ENCODE data around the gene RPA4.
"Not testable (repeated sequence)": the region's sequence is repeated elsewhere in the genome, so short reads cannot be mapped to it uniquely, and the experiment has no call there.

The RPA4 gene, protein sequence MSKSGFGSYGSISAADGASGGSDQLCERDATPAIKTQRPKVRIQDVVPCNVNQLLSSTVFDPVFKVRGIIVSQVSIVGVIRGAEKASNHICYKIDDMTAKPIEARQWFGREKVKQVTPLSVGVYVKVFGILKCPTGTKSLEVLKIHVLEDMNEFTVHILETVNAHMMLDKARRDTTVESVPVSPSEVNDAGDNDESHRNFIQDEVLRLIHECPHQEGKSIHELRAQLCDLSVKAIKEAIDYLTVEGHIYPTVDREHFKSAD

DNA sequence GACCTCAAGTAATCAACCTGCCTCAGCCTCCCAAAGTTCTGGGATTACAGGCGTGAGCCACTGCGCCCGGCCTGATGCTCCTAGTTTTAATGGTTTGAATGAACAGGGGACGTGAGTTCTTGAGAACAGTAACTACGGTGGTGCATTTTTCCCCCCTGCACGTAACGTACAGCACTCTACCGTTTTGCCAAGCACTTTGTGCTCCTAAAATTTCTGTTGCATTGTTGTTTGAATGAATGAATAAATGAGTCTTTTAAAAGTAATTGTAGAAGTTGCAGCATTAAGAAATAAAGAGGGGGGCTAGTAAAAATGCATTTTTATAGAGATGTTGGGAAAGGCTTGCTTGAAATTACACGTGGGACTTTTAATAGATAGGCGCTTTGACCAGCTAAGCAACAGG lies at the start of gene RPA4:
Gene RPA4 (plus strand): TSS at position 301 of the 400 bp plus-strand sequence. CDS start 403 bp downstream, outside the sequence.
- DNase-seq = no peak

DNA sequence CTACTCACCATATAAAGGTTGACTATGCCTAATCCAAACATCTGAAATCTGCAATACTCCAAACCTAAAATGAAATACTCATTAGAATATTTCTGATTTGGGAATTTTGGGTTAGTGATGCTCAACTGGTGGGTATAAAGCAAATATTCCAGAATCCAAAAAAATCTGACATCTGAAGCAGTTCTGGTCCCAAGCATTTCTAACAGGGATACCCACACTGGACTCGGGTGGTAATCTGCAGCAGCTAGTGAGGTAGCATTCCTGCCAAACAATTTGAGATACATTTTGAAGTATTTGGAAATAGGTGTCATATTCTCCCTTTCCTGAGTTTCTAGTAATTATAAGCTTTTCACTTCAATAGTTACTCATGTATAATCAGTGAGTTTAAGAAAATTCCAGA lies 49.6 kb upstream of the RPA4 start:
- no peak for DNase-seq

DNA sequence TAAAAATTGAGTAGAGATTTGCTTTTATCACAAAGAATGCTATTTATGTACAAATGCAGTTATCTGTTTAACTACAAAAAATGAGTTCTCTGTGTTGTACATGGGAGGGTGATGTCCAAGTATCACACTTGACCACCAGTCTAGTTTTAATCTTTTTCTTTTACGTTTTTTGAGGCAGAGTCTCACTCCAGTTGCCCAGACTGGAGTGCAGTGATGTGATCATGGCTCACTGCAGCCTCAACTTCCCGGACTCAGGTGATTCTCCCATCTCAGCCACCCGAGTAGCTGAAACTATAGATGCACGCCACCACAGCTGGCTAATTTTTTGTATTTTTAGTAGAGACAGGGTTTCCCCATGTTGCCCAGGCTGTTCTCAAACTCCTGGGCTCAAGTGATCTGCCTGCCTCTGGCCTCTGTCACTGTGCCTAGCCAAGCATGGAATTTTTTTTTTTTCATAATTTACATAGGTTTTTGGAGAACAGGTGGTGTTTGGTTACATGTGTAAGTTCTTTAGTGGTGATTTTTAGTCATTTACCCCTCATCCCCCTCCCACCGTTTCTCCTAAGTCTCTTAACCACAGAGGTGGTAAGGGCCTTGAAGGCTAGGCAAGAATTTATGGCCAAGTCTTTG lies 47.9 kb upstream of the RPA4 start:
- no peak for DNase-seq

DNA sequence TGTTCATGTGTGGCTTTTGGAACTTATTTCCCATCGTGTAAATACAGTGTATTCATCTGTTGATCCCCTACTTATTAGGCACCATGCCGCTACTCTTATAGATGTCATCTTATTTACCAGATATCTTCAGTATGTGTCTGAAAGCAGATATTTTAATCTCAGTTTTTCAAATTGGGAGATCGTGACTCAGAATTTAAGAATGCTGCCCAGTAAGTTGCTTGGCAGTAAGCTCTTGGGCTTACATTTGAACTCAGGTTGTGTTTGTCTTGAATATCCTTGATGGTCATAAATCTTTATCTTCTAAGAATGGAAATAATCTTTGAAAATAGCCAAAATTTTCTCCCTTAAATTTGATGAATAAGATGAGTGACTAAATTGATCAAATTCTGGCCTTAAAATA lies 45.9 kb upstream of the RPA4 start:
- DNase-seq = no peak

DNA sequence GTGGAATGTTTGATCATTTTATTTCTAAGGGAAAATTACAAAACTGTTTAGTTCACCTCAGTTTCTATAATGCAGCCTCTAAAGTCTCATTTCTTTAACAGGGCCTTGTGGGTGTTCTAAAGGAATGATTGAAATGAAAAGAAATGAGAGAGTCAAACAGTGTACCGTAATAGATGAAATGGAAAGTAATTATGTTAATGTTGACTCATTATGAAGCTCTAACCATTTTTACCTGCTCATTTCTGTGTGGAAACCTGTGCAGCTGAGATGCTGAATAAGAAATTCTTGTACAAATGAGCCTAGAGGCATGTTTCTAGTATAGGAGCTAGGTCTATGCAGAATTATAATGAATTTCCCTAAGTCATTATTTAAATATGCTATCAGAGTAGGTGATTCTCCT lies 45.2 kb upstream of the RPA4 start:
- DNase-seq = no peak

DNA sequence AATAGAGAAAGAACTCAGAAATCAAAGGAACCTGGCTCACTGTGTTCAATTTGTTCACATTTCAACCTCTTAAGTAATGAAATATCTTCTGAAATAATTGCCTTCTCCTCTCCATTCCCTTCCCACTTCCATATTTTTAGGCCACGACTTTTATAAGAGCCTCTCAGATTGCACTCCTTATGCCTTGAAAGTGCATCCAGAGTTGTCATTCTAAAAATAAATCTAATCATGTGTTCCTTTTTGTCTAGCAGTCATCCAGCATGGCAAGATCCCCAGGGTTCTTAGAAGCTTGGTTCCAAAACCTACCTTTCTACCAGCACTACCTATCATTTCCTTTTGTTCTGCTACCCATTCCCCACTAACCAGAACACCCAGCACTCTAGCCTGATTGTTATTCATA lies 42.4 kb upstream of the RPA4 start:
- DNase-seq = no peak

DNA sequence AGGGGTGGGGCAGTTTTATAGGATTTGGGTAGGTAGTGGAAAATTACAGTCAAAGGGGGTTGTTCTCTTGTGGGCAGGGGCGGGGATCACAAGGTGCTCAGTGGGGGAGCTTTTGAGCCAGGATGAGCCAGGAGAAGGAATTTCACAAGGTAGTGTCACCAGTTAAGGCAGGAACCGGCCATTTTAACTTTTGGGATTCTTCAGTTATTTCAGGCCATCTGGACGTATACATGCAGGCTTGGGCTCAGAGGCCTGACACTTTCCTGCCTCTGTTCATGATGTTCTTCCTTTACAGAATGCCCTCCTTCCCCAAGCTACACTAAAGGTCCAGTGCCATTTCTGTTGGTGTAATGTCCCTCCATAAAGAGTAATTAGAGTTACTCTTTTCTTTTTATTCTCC lies 41.8 kb upstream of the RPA4 start:
- DNase-seq = not testable (repeated sequence)

DNA sequence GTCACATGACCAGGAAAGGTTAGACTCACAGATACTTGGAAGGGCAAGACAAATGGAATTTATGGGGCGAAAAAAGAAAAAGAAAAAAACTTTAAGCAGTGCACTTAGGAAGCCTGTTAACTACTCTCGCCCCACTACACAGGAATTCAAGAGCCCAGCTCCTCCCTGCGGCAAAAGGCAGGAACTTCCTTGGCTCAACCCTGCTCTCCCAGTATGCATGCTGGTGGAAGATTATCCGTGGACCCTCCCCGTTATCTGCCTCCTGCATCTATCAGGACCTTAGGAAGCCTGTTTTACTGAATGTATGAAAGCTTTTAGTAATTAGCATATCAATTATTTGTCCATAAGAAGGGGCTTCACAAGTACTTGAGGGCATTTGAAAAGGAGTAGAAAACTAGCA lies 40.1 kb upstream of the RPA4 start:
- DNase-seq = no peak

DNA sequence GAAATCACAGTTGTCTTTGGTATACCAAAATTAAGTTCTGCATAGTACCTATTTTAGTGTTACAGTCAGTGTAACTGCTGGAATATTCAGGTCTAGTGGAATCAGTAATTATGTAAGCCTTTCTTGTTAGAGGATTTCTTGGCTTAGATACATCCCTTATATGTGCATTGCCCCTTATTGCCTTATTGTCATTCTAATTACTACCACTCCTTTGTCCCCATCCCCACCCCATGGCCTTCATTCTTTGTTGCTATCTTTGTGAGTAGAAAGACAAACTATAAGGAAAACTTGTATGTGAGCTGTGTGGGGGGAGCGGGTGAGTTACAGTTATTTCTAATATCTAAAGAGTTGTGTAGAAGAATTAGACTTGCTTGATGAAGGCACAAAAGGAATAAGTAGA lies 36.9 kb upstream of the RPA4 start:
- DNase-seq = no peak

DNA sequence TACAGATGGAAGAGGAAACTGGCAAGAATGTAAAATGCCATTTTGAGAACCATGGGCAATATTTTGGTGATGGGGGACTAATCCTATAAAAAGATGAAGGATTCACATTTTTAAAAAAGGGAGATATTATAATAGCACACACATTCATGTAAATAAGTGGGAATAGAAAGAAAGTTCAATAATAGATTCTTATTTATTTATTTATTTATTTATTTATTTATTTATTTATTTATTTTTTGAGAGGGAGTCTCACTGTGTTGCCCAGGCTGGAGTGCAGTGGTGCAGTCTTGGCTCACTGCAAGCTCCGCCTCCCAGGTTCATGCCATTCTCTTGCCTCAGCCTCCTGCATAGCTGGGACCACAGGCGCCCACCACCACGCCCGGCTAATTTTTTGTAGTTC lies 24.3 kb upstream of the RPA4 start:
- DNase-seq = not testable (repeated sequence)

DNA sequence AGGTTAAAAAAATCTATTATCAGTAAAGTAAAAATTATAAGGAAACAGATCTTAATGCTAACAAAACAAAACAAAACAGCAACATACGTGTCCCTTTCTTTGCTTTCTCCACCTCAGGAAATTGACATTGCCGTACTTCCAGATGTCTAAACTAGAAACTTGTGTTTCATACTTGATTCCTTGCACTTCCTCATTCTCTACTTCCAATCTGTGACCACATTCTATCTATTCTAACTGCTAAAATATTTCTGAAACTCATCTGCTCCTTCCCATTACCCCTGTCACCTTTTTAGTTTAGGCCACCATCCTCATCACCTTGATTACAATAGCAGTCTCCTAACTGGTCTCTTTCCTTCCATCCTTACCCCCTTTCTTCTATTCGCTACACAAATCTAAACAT lies 22.5 kb upstream of the RPA4 start:
- DNase-seq = no peak

DNA sequence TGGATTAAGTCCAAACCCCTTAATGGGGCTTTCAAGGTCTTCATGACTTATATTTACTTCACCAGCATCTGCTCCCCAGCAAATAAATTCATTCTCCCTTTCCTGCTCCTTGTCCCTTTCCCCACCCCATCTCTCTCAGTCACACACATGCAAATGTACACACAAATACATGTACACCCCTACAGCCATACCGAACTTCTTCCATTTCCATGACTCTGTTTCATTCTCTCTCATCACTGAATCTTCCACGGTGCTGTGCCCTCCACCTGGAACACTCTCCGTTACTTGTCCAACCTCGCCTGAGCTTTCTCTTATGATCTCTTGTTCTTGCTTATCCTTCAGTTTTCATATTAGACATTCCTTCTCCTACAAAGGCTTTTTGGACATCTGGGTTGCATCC lies 22.0 kb upstream of the RPA4 start:
- no peak for DNase-seq

DNA sequence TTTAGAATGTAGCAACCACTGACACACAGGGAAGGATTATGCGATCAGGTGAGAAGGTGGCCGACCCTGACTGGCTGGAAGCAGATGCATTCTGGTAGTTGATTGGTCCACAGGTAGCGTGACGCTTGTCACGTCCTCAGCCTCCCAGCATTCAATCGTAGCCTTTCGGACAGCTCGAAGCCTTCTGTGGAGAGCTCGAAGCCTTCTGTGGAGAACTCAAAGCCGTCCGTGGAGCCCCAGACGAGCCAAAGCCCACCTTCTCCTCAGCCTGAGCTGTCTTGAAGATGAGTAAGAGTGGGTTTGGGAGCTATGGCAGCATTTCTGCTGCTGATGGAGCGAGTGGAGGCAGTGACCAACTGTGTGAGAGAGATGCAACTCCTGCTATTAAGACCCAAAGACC lies 319 bp downstream of the RPA4 start:
- no peak for DNase-seq

DNA sequence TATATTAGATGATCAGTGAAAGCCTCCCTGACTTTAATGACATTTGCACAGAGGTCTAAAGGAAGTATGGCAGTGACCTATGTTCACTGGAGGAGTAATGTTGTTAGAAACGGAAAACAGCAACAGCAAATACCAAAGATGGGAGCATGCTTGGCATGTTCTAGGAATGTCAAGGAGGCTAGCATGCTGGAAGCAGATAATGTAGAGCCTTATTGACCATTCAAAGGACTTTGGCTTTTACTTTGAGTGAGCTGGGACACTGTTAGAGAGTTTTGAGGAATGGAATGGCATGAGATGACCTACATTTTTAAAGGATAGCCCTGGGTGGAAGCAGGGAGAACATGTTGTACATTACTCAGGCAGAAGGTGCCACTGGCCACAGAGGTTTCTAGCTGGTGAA lies 6.0 kb downstream of the RPA4 start:
- DNase-seq = no peak

DNA sequence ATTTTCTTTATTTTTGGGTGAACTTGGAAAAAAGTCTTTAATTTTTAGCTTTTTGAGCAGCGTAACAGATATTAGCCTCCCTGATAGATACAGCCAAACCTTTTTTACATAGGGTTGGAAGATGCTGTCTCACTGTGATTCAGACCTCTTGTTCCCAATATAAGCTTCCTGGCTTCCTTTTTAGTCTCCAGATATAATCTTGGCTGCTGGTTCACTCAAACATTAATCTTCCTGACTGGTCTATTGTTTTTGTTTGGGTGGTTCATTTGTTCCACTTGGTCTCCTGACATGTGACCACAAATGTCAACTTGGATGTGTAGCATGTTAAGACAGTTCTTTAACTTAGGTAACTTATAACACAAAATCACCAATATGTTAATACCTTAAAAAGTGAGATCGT lies 23.0 kb downstream of the RPA4 start:
- DNase-seq = no peak

DNA sequence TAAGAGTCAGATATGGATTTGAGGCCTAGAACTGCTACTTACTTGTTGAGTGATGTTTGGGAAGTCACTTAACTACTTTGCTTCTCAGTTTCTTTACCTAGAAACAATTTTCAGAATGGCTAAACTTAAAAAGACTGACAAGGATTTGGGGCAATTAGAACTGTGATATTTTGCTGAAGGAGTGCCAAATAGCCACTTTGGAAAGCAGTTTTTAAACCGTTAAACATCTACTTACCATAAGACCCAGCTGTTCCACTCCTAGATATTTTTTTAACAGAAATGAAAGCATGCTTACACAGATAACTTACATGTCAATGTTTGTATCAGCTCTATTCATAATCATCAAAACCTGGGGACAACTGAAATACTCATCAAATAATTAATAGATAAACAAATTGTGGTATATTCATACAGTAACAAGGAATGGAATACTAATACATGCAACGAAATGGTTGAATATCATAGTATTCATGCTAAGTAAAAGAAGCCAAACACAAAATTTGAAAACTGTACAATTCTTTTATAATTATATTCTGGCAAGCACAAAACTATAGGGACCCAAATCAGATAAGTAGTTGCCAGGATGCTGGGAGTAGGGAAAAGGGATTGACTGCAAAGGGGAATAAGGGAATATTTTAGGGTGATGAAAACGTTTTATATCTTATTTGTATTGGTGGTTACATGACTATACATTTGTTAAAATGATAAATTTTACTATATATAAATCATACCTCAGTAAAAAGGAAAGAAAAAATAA lies 24.0 kb downstream of the RPA4 start:
- no peak for DNase-seq

DNA sequence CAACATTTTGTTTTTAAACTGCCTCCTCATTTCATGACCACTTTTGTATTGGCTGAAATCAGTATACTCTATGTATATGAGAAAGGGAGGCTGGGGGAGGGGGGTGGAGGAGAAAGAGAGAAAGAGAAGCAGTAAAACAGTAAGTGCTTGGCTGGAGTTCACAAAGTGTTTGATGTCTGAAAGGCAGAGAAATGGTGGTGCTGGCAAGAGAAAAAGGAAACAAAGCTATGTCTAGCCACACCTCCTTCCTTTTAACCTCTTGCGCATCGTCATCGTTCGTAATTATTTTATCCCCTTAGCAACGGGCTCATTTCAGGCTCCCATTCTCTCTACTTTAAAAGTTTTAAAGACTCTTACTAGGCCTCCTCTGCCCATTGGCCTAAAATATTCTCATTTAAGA lies 25.6 kb downstream of the RPA4 start:
- DNase-seq = no peak

DNA sequence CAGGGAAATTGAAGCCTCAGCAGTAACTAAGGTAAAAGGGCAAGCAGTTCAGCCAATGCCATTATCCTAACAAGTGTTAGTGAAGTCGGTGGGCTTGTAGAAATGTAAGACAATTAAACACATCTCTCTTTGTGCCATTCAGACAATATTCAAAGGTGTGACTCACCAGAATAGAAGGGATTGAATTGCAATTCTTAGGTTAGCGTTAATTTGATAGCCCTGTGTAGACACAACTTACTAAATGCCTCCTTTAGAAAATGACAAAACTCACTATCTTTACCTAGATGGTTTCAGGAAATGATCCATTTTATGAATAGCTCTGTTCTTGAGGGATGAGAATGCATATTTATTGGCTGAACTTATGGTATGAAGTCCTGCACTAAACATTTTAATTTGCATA lies 35.2 kb downstream of the RPA4 start:
- DNase-seq = no peak

DNA sequence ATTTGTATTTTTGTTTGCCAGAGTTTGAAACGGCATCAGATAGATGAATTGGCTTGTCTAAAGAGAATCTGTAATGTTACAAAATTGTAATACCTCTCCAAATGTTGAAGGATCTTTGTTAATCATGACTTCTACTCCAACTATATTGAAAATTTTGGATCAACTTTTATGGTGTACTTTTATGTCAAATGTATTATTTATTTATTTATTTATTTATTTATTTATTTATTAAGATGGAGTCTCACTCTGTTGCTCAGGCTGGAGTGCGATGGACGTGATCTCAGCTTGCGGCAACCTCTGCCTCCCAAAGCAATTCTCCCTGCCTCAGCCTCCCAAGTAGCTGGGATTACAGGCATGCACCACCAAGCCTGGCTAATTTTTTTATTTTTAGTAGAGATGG lies 36.0 kb downstream of the RPA4 start:
- DNase-seq = no peak

DNA sequence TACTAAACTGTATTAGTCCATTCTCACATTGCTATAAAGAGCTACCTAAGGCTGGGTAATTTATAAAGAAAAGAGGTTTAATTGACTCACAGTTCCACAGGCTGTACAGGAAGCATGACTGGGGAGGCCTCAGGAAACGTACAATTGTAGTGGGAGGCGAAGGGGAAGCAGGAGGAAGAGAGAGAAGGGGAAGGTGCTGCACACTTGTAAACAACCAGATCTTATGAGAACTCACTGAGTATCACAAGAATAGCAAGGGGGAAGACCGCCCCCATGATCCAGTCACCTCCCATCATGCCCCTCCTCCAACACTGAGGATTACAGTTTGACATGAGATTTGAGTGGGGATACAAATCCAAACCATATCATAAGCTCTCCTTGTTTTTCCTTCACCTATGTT lies 40.9 kb downstream of the RPA4 start:
- no peak for DNase-seq

DNA sequence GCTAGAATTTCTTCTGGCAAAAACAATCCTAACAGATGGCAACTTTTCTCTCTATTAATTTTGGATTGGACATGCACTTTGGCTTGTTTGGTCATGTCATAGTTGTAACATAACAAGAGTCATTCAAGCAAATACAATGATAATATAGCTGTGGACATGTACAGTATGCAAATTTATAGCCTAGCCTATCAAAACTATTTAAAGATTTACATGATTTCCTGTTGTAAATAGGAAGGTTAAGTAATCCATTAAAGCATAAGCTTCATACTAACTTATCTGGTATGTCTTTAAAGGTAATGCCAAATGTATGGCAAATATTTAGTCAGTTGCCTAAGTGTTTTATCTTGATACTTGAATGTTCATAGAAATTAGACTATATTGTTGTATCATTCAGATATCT lies 45.3 kb downstream of the RPA4 start:
- peak; percentile 52 for DNase-seq

All from NCI-H1105 treated with DMSO at 0.1 percent for 48 hours (cell line).